Left ventricle myocardium superior (tissue), 1 donor: ENCODE results near the gene NACC2. TPM values are rescaled to one million over a fixed set of nuclear protein-coding genes. Genes with fewer than 3 reads are reported as not detected.

Experiments
- ATAC-seq: fragments of 200-7000 bp; cut with Tn5 transposase; one replicate; pipeline ENCODE4 v1.9.1; 2020; ENCODE audit warnings: mild to moderate bottlenecking, moderate library complexity
- DNase-seq: peaks from one replicate; pipeline ENCODE4 v3.0.0-alpha.2; 2020
- intact Hi-C: fragments of 100-400 bp; cut with micrococcal nuclease; formaldehyde crosslinking; loops from one replicate; pipeline ENCODE4 v1.11.0; 2022
- long read RNA-seq: library from polyadenylated mRNA; unstranded; transcript quantifications from one replicate; pipeline ENCODE4 v2.0.0, GENCODE V29; 2021
- total RNA-seq: library from RNA; stranded (reverse); fragmentation: NEBNext Ultra II Directional; extraction: Animal tissue kit (Norgen Biotek cat#: 25700); gene quantifications from one replicate; pipeline ENCODE4 v1.2.1, GENCODE V29; 2021
- donor health status: DM: no; HTN: yes; CAD: no; lungs with severe emphysema.

The NACC2 gene, protein sequence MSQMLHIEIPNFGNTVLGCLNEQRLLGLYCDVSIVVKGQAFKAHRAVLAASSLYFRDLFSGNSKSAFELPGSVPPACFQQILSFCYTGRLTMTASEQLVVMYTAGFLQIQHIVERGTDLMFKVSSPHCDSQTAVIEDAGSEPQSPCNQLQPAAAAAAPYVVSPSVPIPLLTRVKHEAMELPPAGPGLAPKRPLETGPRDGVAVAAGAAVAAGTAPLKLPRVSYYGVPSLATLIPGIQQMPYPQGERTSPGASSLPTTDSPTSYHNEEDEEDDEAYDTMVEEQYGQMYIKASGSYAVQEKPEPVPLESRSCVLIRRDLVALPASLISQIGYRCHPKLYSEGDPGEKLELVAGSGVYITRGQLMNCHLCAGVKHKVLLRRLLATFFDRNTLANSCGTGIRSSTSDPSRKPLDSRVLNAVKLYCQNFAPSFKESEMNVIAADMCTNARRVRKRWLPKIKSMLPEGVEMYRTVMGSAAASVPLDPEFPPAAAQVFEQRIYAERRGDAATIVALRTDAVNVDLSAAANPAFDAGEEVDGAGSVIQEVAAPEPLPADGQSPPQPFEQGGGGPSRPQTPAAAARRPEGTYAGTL
- 39.1 TPM for total RNA-seq
- long read RNA-seq, full-length matches to known transcripts: 7 of 88 reads
- long read RNA-seq, partial matches to known transcripts: 0 of 88 reads
- long read RNA-seq, other reads (novel, unspliced or antisense): 81 of 88 reads

DNA sequence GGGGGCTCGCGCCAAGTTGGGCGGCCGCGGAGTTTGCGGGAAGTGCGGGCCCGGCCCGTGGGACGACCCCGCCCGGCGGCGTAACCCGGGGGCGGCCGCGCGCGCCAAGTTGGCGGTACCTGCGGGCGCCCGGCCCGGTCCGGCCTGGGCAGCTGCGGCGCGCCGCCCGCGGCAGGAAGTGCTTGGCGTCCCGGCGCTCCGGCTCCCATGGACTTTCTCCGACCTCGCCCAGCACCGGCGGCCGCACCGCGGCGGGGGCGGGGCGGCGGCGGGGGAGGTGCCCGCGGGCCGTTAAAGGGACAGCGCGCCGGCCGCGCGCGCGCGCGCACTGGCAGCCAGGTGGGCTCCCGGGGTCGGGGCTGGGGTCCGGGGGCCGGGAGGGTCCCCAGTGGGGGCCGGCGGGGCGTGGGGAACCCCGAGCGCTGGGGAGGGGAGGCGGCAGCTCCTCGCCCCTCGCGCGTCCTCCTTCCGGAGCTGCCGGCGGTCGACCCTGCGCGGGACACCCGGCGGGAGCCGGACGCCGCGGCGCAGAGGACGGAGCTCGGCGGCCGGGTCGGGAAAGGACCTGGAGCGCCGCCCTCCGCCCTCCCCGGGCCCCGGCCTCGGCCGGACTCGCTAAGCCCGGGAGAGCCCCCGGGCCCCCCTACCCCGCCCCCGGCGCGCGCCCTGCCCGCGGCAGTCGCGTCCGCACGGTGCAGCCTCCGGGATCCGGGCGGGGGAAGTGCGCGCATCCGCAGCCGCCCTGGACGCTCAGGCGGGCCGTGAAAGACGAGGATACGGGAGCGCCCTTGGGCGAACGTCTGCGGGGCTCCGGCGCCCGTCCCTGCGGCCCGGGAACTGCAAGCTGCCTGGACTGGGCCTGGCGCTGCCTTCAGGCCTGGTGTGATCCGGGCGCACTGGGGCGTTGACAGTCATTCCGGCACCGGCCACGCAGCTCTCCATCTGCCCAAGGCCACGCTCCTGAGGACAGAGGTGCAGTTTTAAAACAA, at the start of gene NACC2:
Gene NACC2, minus strand, starts transcription at position 220 of the 989 bp plus-strand sequence. CDS start 44,768 bp downstream, outside the sequence.
- ATAC-seq (peak; percentile 39), DNase-seq (peak; percentile 88)
- intact Hi-C loops: no loop called here

DNA sequence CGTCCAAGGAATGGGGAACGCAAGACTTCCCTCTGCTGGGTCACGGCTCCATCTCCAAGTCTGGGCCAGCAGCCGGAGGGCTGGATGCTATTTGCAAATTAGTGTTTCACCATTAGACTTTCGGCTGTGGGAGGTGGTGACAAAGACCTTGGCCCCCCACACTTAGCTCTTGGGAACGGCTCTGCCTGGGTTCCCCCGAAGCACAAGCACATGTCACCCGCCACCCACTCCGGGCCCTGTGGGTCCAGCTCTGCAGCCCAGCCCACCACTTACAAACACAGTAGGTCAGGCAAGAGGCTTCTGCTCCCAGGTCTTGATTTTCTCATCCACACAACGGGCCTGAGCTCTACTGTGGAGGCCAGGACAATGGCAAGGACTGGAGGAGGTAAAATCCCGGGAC, 49.4 kb upstream of the NACC2 start:
- intact Hi-C loops: no loop called here
- ATAC-seq (no peak), DNase-seq (no peak)

DNA sequence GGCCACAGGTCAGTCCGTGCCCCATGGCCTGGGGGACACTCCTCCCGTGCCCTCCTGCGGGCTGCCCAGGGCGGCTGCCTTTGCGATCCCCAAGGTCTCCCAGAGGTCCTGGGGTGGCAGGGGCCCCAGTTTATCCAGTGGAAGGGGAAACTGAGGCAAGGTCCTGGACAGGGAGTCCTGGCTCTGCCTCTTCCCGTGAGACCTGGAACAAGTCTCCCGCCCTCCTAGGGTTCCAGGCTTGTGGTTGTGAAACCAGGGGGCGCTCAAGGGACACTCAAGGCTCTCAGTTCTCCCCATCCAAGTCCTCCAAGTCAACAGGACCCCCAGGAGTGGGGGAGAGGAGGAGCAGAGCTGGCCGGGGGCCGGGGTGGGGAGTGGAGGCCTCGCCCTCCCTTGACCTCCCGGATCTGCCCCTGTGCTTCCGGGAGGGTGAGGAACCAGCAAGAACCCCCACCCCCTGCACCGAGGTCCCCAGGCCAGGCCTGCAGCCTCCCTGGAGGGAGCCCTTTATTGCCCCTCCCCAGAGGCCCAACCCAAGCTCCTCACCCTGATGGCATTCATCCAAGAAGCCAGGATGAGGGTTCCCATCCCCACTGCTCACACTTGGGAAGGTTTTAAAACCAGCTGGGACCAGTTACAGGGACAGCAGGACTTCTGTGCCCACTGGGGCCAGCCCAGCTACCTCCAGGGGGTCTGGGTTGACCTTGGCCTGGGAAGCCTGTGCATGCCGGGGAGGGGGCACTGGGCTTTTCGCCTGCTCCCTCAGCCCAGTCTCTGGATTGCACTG, 48.3 kb upstream of the NACC2 start:
- DNase-seq: no peak
- peak; percentile 27 for ATAC-seq
- intact Hi-C loops: no loop called here

DNA sequence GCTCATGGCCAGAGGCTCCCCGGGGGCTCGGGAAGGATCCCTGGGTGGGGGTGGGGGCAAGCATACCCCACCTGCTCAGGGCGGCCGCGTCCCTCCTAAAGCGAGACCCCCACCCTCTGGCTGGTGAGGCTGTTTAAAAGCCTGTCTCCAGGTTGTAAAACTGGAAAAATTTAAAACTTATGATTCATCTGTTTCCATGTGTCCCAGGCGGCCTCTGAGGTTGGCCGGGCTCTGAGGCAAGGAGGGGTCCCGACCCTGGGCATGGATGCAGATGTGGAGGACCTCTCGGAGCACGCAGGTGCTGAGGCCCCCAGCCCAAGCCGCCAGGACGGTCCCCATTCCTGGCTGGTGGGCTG, 47.7 kb upstream of the NACC2 start:
- DNase-seq: no peak
- no peak for ATAC-seq
- intact Hi-C loops: no loop called here

DNA sequence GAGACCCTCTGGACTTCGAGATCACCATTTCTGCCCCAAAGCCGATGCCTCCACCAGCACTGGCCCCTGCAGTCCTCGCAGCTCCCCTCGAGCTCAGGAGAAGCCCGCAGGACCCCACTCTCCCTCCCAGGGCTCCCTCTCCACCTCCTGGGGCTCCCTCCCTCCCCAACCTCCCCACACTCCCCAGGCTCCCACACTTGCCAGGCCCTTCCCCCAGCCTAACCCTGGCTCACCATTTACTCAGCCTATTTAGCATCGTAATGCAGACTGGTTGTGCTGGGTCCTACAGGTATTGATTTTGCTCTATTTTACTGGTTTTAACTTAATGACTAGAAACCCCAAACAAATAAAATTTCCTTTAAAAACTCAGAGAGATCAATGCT, 47.3 kb upstream of the NACC2 start:
- ATAC-seq (no peak), DNase-seq (no peak)
- intact Hi-C loops: no loop called here

DNA sequence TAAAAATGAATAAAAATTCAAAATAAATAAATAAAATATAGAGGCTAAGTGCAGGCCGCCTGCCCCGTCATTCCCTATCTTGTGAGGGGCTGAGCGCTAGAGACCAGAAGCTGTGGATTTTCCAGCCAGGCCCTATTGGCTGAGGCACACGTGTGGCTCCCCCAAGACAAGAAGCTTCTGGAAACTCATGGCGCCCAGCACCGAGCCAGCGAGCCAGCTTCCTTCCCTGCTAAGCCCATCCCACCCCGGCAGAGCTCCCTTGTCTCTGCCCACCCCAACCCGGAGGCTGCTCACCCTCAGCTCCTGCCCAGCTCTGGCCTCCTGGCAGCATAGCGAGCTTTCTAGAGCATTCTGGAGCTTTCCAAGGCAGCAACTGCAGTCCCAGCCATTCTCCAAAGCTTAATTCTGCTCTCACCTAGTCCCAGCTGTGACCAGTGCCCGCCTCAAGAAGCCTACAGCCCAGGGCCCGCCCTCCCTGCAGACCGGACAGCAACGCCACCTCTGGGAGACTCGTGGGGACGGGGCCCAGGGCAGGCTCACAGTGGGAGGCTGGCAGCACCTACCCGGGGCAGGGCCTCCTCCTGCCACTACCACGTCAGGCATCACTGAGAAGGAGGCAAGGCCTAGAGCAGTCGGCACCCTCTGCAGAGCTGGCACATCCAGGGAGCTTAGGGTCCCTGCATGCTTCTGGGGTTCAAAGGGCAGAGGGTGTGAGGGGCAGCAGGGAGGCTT, 46.8 kb upstream of the NACC2 start:
- intact Hi-C loops: no loop called here
- peak; percentile 13 for DNase-seq
- ATAC-seq: no peak

DNA sequence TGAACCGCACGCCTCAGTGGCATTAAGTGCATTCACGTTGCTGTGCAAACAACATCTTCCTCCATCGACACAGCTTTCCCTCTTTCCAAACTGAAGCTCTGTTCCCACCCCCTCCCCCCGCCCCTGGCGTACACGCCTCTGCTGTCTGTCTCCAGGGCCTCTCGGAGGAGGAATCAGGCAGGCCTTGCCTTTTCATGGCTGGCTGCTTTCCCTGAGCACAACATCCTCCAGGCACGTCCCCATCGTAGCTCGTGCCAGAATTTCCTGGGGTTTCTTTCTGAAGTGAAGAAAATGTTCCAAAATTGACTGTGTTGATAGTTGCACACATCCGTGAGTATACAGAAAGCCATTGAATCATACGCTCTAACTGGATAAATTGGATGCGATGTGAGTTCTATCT, 45.9 kb upstream of the NACC2 start:
- ATAC-seq (peak; percentile 71), DNase-seq (peak; percentile 54)
- intact Hi-C loops: no loop called here

DNA sequence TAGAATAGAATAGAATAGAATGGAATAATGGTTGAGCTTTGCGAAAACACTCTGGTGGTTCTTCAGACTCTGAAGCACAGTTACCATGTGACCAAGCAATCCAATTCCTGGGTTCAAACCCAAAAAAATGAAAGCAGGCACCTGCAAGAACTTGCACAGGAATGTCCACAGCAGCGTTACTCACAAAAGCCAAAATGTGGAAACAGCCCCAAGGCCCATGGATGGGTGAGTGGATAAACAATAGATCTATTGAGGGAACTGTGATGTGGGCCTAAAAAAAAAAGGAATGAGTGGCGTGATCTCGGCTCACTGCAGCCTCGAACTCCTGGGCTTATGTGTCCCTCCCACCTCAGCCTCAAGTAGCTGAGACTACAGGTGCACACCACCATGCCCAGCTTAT, 45.0 kb upstream of the NACC2 start:
- DNase-seq (no peak), ATAC-seq (no peak)
- intact Hi-C loops: no loop called here

DNA sequence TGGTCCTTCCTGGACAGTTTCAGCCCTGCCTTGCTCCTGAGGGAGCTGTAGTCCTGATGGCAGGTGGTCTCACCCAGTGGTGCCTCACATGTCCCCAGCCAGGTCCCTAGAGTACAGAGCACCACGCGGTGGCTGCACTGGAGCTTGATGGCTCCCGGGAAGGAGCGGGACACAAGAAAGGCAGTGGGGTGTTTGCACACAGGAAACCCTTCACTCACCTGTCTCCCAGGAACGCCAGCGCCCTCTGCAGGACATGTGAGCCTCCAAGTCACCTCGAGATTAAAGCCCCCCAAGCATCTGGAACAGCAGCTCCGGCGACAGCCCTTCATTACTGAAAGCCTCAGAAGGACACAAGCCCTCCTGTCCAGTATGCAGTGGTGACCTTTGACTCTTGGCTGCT, 43.5 kb upstream of the NACC2 start:
- no peak for ATAC-seq
- no peak for DNase-seq
- intact Hi-C loops: no loop called here

DNA sequence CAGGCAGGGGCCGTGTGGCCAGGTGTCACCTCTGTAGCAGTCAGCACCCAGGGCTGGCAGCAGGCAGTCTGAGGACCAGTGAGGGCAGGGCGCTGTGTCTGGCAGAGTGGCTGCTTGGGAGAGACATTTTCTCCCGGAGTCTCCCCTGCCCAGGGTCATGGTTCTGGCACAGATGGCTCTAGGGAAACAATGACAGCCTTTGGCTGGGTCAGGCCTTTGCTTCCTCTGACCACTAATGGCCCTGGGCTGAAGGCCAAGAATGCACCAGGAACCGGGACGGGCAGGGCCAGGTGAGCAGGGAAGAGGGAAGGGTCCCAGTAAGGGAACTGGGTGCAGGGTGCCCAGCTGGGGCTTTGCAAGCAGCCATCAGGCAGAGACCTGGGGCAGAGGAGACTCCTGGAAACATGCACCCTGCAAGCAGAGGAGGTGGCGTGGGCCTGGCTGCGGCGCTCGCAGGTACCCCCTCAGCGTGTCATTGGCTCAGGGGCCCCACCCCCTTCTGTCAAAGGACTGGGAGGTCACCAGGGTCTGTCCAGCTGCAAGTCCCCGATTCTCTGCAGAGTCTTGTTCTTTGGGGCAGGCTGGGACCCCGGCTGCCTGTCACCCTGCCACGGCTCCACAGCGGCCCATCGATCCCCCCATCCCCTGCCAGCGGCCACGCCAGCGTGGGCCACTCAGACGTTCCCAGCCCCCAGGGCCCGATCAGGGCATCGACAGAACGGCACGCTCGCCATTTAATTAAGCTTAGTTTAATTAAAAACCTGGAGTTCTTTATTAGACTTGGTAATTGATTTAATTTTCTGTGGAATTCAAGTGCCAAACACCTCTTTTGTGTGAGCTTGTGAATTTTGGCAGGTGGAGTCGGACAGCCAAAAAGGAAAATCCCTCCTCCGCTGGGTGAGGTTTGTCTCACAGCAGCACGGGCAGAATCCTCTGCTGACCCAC, 42.5 kb upstream of the NACC2 start:
- ATAC-seq: no peak
- no peak for DNase-seq
- intact Hi-C loops: no loop called here

DNA sequence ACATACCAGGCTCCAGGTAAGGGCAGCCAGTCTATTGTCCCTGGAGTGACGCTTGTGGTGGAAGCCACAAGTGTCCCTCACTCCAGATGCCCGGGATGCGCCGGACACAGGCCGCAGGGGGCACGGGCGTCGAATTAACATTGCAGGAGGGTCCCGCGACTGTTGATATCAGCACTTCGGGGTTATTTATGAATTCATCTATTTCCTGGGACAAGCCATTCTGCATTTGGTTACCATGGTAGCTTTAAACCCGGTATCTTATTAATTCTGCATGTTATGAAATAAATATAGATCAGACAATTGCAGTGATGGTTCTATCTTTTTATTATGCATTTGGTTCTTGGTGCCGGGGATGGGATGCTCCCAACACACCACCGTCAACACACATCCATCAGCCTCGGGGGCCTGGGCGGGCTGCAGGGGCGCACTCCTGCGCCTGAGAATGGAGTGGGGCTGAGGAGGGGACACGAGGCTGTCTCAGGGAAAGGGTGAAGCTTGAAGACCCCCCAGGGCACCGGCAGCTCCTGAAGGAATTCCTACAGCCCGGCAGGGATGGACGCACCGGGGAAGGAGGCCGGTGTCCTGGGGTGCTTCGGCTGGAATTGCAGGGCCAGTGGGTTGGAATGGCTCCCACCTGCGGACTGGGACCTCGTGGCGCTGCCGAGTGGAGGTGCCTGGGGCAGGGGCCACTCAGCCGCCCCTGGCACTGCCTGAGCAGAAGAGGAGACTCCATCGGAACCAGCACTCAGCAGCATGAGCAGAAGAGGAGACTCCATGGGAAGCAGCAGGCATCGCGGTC, 41.2 kb upstream of the NACC2 start:
- DNase-seq (no peak), ATAC-seq (no peak)
- intact Hi-C loops: no loop called here

DNA sequence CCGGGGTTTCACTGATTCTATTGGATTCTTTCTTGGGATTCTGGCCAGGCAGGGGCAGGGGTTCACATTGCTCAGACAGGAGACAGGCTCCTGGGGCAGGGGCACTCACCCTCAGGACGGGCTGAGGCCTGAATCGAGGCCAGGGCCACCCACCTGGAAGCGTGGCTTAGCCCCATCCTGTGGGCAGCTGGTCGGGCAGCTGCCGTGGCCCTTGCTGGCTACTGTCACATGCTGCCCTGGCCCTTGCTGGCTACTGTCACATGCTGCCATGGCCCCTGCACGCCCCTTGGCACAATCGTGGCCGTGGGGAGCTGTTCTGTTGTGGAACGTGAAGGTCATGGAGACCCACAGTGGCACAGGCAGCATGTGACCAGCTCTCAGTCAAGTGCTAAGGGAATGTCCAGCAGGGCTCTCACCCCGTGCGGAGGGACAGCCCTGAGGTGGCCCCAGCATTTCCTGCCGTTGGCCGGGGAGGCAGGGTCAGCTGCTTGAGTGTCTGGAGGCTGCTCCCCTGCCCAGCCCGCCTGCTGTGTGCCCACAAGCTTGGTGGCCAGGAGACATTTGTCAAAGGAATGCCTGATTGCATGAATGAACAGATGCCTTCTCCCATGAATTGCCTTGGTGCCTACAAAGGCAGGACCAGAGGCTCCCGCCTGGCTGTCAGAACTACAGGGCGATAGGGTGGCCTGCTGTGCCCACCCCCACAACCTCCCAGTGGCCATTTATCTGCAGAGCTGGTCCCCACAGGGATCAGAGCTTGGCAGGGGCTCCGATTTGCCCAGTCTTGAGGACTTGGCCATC, 40.4 kb upstream of the NACC2 start:
- intact Hi-C loops: no loop called here
- DNase-seq (no peak), ATAC-seq (peak; percentile 35)

DNA sequence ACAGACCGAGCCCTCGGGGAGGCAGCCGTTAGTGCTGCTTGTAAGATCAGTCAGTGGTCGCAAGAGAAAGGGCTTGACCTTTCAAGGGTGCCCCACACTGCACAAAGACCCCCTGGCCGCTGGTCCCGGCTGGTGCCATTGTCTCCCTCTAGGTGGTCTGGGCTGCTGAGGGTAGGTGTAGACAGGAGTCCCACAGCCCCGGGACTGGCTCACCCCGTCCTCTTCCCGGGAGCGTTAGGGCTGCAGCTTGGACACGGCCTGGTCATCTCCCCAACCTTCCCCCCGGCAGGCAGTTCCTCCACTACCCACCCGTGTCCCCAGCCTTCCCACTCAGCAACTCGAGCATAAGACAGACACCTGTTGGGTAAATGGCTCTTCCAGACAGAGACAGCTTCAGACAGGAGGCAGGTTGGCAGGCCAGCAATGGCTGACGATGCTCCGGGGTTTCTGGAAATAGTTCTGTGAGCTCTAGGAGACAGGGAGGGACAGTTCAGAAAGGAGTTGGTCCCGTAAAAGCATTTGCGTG, 38.9 kb upstream of the NACC2 start:
- intact Hi-C loops: no loop called here
- DNase-seq (no peak), ATAC-seq (no peak)

DNA sequence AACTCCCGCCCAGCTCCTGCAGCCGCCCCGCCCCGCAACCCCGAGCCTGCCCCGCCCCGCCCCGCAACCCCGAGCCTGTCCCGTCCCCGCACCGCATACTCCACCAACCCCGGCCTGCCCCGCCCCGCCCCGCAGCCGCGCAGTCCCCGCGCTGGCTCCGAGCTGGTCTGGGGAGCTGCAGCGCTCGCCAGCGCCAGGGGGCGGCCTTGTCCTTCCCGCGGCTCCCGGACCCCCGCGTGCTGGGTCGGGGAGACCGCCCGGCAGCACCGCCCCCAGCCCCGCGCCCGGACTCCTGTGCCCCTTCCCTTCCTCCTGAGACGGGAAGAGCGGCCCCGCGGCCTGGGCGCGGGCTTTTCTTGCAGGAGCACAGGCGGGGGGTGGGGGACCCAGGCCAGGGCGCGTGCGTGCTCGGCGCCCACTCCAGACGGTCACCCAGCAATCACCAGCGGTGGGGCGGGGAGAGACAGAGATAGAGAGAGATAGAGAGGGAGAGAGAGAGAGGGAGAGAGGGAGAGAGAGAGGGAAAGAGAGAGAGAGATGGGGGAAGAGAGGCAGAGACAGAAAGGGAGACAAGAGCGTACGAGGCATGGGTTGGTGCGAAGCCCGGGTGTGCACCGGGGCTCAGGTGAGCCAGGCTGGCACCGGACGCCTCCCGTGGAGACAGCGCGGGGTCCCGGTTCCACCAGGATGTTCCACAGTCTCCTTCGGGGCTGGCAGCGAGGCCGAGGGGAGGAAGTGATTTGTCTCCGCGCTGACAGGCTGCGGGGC, 38.3 kb upstream of the NACC2 start:
- ATAC-seq: peak; percentile 56
- intact Hi-C loops: no loop called here
- peak; percentile 54 for DNase-seq
